Astrocyte (in vitro differentiated cells and primary cell): ENCODE results near the gene PSEN2.

ENCODE experiments used
- CTCF ChIP-seq: IDR thresholded peaks from 2 replicates; pipeline ENCODE4 v1.5.1; 2011; ENCODE audit warnings: low read depth, mild to moderate bottlenecking, inconsistent platforms, low read length, moderate library complexity; ENCODE audit not compliant: insufficient read depth
- EZH2 ChIP-seq: IDR thresholded peaks from 2 replicates; pipeline ENCODE4 v1.6.1; 2012; ENCODE audit warnings: mild to moderate bottlenecking, low read length, inconsistent platforms; ENCODE audit not compliant: insufficient read depth

GRCh38 chr1:226871636-226872327, 1.4 kb downstream of the PSEN2 start:
- TF ChIP-seq EZH2: no peak
- no peak for TF ChIP-seq CTCF
